ENCODE data around the gene UCKL1.

UCKL1 gene

DNA sequence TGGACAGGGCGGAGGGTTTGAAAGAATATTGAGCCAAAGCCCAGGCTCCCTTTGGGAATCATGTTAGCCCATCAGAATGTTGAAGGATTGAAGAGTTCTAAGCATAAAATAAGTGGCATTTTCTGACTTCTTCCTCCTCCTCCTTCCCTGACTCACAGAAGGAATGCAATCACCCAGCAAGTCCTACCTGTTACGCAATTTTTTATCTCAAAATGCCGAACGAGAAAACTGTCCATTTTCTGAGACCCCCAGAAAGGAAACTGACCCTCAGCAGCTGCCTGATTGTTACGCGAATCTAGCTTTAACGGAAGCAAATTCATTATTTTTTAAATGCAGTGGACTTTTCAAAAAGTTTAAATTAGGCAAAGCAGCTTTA is 66.0 kb downstream of the UCKL1 start:
- no peak for DNase-seq (ENCODE audit: low read depth)

All from HS-27A (cell line).